Subcutaneous adipose tissue (tissue), 4 donors: ENCODE measurements around the gene GBX1. TPM values are rescaled to one million over a fixed set of nuclear protein-coding genes. Genes with fewer than 3 reads are reported as not detected.

Experiments used
- total RNA-seq, 4 donors: library from RNA; depleted of rRNA; stranded (reverse); fragments of >200 nt; gene quantifications; one replicate each; pipeline ENCODE4 v1.1.0, GENCODE V29; 2016
- TF ChIP-seq, protein P1 (sequence below): fragments of 450-650 bp; IDR thresholded peaks from one replicate; pipeline ENCODE4 v1.5.1; 2016; ENCODE audit warnings: low read depth, mild to moderate bottlenecking, control low read depth, antibody characterized with exemption, moderate library complexity

GBX1 gene
- total RNA-seq, 4 donors from 2014 or later, result not detected

DNA sequence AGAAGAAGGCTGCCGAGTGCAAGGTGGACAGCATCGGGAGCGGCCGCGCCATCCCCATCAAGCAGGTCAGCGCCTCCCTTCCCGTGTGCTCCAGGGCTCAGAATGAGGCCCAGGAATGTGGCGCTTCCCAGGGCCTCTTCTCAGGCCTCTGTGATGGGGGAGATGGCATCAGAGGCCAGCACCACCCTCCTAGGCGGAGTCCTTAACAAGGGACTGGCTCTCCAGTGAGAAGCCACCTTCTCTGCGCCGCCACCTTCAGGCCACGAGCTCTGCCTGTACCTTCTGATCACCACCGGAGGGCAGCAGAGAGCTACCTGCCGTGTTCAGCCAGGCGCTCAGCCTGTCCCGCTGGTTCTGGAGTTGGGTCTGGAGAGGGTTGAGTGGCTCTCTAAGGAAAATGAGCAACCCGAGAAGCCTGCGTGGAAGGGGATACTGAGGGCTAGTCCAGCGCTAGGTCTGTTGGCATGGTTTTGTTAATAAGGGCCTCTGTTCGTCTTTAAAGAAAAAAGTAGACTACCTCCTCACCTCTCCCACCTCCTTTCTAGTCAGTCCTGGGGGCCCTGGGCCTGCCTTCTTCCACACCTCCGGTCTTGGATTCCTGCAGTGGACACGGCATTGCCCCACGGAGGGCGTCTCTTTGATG lies 43.6 kb downstream of the GBX1 start:
- TF ChIP-seq, protein P1, sequence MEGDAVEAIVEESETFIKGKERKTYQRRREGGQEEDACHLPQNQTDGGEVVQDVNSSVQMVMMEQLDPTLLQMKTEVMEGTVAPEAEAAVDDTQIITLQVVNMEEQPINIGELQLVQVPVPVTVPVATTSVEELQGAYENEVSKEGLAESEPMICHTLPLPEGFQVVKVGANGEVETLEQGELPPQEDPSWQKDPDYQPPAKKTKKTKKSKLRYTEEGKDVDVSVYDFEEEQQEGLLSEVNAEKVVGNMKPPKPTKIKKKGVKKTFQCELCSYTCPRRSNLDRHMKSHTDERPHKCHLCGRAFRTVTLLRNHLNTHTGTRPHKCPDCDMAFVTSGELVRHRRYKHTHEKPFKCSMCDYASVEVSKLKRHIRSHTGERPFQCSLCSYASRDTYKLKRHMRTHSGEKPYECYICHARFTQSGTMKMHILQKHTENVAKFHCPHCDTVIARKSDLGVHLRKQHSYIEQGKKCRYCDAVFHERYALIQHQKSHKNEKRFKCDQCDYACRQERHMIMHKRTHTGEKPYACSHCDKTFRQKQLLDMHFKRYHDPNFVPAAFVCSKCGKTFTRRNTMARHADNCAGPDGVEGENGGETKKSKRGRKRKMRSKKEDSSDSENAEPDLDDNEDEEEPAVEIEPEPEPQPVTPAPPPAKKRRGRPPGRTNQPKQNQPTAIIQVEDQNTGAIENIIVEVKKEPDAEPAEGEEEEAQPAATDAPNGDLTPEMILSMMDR, result no peak

DNA sequence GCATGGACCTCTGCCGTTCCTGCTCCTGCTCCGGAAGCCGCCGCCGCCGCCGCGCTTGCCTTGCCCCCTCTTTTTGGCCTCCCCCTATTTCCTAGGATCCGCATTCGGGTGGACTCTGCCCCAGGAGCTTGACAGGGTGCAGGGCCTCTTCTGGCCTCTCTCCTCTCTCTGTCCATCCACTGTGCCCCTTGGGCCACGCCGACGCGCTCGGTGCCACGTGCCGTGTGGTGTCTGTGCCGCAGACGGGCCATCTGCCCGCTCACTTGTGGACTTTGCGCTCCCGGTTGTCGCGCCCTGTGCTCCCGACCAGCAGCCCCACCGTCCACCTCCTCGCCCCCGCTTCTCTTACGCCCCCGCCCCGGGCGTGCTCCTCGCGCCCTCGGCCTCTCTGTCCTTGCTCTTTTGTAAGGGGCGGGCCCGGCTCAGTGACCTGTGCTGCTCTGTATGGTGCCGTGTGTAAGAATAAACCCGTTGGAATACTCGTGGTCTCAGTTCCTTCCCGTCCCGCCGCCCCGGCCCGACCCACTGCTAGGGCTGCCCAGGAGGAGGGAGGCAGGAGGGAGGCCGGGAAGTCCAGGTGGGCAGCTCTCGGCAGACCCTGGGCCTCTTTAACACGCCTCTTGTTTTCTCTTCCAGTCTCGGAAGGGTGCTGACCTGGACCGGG lies 44.2 kb downstream of the GBX1 start:
- TF ChIP-seq, protein P1, result no peak

DNA sequence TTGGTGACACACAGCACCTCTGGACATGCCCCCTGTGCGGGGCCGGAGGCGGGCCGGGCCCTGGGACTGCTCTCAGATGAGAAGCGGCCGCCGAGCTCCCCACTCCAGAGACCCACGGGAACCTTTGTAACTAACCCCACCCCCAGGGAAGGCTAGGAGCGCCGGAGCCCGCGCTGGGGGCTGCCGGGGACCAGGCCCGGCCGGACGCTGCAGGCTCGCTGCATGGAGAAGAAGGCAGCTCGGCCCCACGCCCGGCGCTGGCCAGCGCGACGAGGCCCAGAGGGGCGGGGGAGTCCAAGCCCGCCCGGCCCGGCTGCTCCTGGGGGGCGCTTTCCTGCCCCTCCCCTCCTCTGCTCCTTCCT lies 44.7 kb downstream of the GBX1 start:
- TF ChIP-seq, protein P1, result no peak

DNA sequence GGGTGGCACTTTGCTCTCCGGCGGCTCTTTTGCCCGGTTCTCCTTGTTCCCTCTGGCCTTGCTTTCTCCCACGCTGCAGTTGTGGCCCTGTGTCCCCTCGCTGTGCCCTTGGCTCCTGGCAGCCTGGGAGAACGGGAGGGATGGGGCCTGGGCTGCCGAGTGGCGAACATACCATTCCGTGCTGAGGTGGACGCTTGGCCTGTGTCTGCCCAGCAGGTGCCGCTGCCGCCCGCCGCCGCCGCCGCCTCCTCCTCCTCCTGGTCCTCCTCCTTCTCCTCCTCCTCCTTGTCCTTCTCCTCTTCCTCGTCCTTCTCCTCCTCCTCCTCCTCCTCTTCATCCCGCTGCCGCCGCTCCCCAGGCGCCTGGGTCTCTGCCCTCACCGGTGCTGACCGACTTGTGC lies 45.2 kb downstream of the GBX1 start:
- TF ChIP-seq, protein P1, result no peak

DNA sequence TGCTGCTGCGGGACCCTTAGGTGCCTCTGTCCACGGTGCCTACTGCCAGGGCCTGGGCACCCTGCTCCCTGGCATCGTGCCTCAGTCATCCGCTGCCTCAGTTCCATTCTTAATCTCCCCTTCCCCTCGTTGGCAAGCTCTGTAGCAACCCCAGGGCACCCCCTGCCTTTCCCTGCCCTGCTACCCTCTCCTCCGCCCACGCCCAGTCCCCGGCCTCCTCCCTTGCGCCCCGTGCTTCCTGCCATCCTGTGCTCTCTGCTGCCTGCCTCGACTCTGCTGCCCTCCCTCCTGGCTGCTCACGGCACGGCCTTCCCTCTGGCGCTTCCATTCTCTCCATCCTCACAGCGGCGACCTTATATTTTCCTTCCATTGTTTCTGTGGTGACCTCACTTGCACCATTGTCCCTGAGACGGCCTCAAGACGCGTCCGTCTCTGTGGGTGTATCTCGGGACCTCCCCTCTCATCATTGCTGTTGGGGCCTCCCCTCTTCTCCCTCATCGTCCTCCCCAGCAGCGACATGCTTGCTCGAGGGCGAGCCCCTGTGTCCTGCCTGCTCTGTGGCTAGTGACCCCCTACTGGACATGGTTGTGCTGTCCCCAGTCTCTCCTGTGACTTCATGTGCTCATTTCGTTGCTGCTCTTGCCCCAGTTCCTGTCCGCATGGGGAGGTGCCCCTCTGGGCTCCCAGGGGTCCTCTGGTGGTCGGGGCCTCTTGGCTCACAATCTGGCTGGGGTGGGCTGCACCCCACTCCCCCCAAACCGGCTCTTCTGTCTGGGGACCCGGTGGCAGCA lies 45.9 kb downstream of the GBX1 start:
- TF ChIP-seq, protein P1, result no peak

DNA sequence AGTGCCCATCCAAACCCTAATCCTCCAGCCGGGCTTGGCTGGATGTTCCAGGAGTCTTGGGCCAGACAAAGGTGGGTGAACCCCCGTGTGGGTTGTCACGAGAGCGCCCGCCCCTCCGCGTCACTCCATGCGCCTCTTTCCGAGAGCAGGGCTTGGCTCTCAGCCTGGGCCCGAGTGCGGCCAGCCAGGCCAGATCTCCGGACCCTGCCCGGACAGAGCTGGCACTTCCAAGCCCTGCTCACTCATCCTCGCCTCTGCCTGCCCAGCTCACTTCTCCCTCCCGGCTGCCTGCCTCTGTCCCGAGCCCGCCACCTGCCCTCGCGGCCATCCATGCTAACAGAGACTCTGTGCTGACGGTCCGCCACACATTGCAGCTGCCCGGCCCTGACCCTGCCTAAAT lies 46.6 kb downstream of the GBX1 start:
- TF ChIP-seq, protein P1, result no peak

DNA sequence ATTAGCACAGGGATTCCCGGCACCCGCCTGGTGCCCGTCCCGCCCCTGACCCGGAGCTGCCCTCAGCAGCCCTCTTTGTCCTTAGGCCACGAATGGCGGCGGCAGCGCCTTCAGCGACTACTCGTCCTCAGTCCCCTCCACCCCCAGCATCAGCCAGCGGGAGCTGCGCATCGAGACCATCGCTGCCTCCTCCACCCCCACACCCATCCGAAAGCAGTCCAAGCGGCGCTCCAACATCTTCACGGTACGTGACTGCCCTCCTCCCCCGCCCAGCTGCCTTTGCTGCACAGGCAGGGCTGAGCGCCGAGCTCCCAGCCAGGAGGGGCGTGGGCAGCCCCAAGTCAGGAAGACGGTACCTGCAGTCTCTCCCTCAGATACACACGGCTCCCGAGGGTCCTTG lies 47.6 kb downstream of the GBX1 start:
- TF ChIP-seq, protein P1, result no peak
